ENCODE measurements around the gene NFKB1.
"Not testable (repeated sequence)": the region's sequence is repeated elsewhere in the genome, so short reads cannot be mapped to it uniquely, and the experiment has no call there.

Gene NFKB1

GRCh38 chr4:102565696-102566095 is 64.5 kb downstream of the NFKB1 start:
- DNase-seq (ENCODE audit: low spot score): no peak

GRCh38 chr4:102566426-102566825 is 65.3 kb downstream of the NFKB1 start:
- DNase-seq (ENCODE audit: low spot score): no peak

- no peak for DNase-seq (ENCODE audit: low spot score)
Observed at GRCh38 chr4:102567427-102567826, 66.3 kb downstream of the NFKB1 start.

- DNase-seq (ENCODE audit: low spot score): no peak
Observed at GRCh38 chr4:102569200-102569599, 68.0 kb downstream of the NFKB1 start.

- not testable (repeated sequence) for DNase-seq (ENCODE audit: low spot score)
Observed at GRCh38 chr4:102570211-102570610, 69.1 kb downstream of the NFKB1 start.

GRCh38 chr4:102572452-102572851 is 71.3 kb downstream of the NFKB1 start:
- DNase-seq (ENCODE audit: low spot score): no peak

- no peak for DNase-seq (ENCODE audit: low spot score)
Observed at GRCh38 chr4:102574317-102574716, 73.2 kb downstream of the NFKB1 start.

- DNase-seq (ENCODE audit: low spot score): peak; percentile 74
Observed at GRCh38 chr4:102575369-102576129, 74.4 kb downstream of the NFKB1 start.

- no peak for DNase-seq (ENCODE audit: low spot score)
Observed at GRCh38 chr4:102578270-102578669, 77.1 kb downstream of the NFKB1 start.

- no peak for DNase-seq (ENCODE audit: low spot score)
Observed at GRCh38 chr4:102578819-102579218, 77.7 kb downstream of the NFKB1 start.

- no peak for DNase-seq (ENCODE audit: low spot score)
Observed at GRCh38 chr4:102579794-102580462, 78.8 kb downstream of the NFKB1 start.

- DNase-seq (ENCODE audit: low spot score): no peak
Observed at GRCh38 chr4:102580463-102580842, 79.3 kb downstream of the NFKB1 start.

GRCh38 chr4:102584091-102584490 is 82.9 kb downstream of the NFKB1 start:
- no peak for DNase-seq (ENCODE audit: low spot score)

- DNase-seq (ENCODE audit: low spot score): no peak
Observed at GRCh38 chr4:102585329-102585728, 84.2 kb downstream of the NFKB1 start.

GRCh38 chr4:102586002-102586643 is 85.0 kb downstream of the NFKB1 start:
- no peak for DNase-seq (ENCODE audit: low spot score)

- DNase-seq (ENCODE audit: low spot score): no peak
Observed at GRCh38 chr4:102586644-102587021, 85.5 kb downstream of the NFKB1 start.

GRCh38 chr4:102589743-102590142 is 88.6 kb downstream of the NFKB1 start:
- DNase-seq (ENCODE audit: low spot score): no peak

GRCh38 chr4:102592256-102592655 is 91.1 kb downstream of the NFKB1 start:
- no peak for DNase-seq (ENCODE audit: low spot score)

- no peak for DNase-seq (ENCODE audit: low spot score)
Observed at GRCh38 chr4:102593147-102593546, 92.0 kb downstream of the NFKB1 start.

- no peak for DNase-seq (ENCODE audit: low spot score)
Observed at GRCh38 chr4:102594000-102594399, 92.8 kb downstream of the NFKB1 start.

- no peak for DNase-seq (ENCODE audit: low spot score)
Observed at GRCh38 chr4:102596532-102596931, 95.4 kb downstream of the NFKB1 start.

- DNase-seq (ENCODE audit: low spot score): no peak
Observed at GRCh38 chr4:102598086-102598761, 97.1 kb downstream of the NFKB1 start.

Measured in COLO829 (cell line).